Smooth muscle cell (in vitro differentiated cells): ENCODE measurements around the gene FKBP15. TPM values are rescaled to one million over a fixed set of nuclear protein-coding genes. Genes with fewer than 3 reads are reported as not detected.

ENCODE experiments used
- DNase-seq: peaks from one replicate; lab custom pipeline; 2025; ENCODE audit not compliant: unreplicated experiment; lab: John Stamatoyannopoulos, UW
- H2AFZ ChIP-seq: fragments of 200-600 bp; sonication (generic); 2 replicates; pipeline ENCODE4 v1.6.0; 2016; ENCODE audit warnings: antibody characterized with exemption, low read depth, mild to moderate bottlenecking
- H3F3A ChIP-seq: fragments of 200-600 bp; sonication (generic); 2 replicates; pipeline ENCODE4 v1.6.0; 2017; ENCODE audit warnings: antibody characterized with exemption, low read depth
- H3K27ac ChIP-seq: fragments of 200-600 bp; sonication (generic); 2 replicates; pipeline ENCODE4 v1.5.1; 2016; ENCODE audit warnings: low read depth, mild to moderate bottlenecking
- H3K27me3 ChIP-seq: fragments of 200-600 bp; sonication (generic); 2 replicates; pipeline ENCODE4 v1.6.1; 2016; ENCODE audit warnings: low read depth, mild to moderate bottlenecking
- H3K36me3 ChIP-seq: fragments of 200-600 bp; sonication (generic); 2 replicates; pipeline ENCODE4 v1.5.1; 2016; ENCODE audit warnings: low read depth
- H3K4me1 ChIP-seq: fragments of 200-600 bp; sonication (generic); 2 replicates; pipeline ENCODE4 v1.5.1; 2016; ENCODE audit warnings: low read depth
- H3K4me2 ChIP-seq: fragments of 200-600 bp; sonication (generic); 2 replicates; pipeline ENCODE4 v1.6.0; 2016; ENCODE audit warnings: mild to moderate bottlenecking
- H3K4me3 ChIP-seq: fragments of 200-600 bp; sonication (generic); 2 replicates; pipeline ENCODE4 v1.5.1; 2016; ENCODE audit warnings: mild to moderate bottlenecking
- H3K79me2 ChIP-seq: fragments of 200-600 bp; sonication (generic); 2 replicates; pipeline ENCODE4 v1.6.0; 2016; ENCODE audit warnings: low read depth, mild to moderate bottlenecking
- H3K9ac ChIP-seq: fragments of 200-600 bp; sonication (generic); 2 replicates; pipeline ENCODE4 v1.6.0; 2016; ENCODE audit warnings: low read depth
- H3K9me3 ChIP-seq: fragments of 200-600 bp; sonication (generic); replicated peaks from 2 replicates; pipeline ENCODE4 v1.5.1; 2016; ENCODE audit warnings: low read depth
- H4K20me1 ChIP-seq: fragments of 200-600 bp; sonication (generic); 2 replicates; pipeline ENCODE4 v1.6.0; 2016; ENCODE audit warnings: low read depth
- CTCF ChIP-seq: fragments of 200-600 bp; sonication (generic); IDR thresholded peaks from 2 replicates; pipeline ENCODE4 v1.5.1; 2017; ENCODE audit warnings: borderline replicate concordance, mild to moderate bottlenecking, antibody characterized with exemption; ENCODE audit not compliant: insufficient read depth, poor library complexity, severe bottlenecking
- WGBS: methylation state at CpG from one replicate; pipeline ENCODE4 v1.1.7; 2016; ENCODE audit warnings: low lambda C conversion rate; 5-methylcytosine and 5-hydroxymethylcytosine counted together
- polyA plus RNA-seq: library from polyadenylated mRNA; unstranded; fragments of >200 nt; fragmentation: Nextera tagmentation; extraction: Ambion mirVana; gene quantifications from 2 replicates; pipeline ENCODE4 v1.2.1, GENCODE V29; 2016
- total RNA-seq: library from RNA; depleted of rRNA; stranded (reverse); fragments of >200 nt; gene quantifications from 2 replicates; pipeline ENCODE4 v1.2.3, GENCODE V29; 2014

FKBP15 gene
- total and polyA plus RNA-seq, 2 experiments from 2014 or later, result 13.0 to 27.9 TPM

GRCh38 chr9:113228130-113228665, 7.1 kb upstream of the FKBP15 start:
- H3K4me1 ChIP-seq, result peaks cover 6% of the 10 kb centered on the region
- no peak overlapping the region for H3K4me2 ChIP-seq
- no peak overlapping the region for H3K4me3 ChIP-seq
- no peak for TF ChIP-seq CTCF
- H3K9me3 ChIP-seq, result no peaks in the 10 kb centered on the region
- no peak overlapping the region for H2AFZ ChIP-seq
- peaks cover 4% of the 10 kb centered on the region for H3F3A ChIP-seq
- no peaks in the 10 kb centered on the region for H3K27me3 ChIP-seq
- no peaks in the 10 kb centered on the region for H3K36me3 ChIP-seq
- no peak overlapping the region for H3K9ac ChIP-seq
- peaks cover 83% of the 10 kb centered on the region for H3K79me2 ChIP-seq
- DNase-seq, result no peak
- no peak overlapping the region for H3K27ac ChIP-seq
- 76% methylated on average over 3 of the region's 3 CpGs for WGBS
- peaks cover 100% of the 10 kb centered on the region for H4K20me1 ChIP-seq

DNA sequence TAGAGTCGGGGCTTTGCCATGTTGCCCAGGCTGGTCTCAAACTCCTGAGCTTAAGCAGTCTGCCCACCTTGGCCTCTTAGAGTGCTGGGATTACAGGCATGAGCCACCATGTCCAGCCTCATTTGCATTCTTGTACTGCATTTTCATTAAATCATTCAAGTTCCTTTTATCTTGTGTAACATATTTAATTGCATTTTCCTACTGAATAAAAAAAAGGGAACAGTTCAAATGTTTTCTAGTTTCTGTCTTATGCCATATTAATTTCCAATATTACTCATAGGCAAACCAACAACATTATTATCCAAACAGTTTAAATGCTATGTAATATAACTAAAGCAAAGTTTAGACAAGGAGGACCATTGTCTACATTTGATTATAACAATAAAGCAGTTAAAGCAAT, 6.4 kb upstream of the FKBP15 start:
- Histone ChIP-seq H4K20me1 (peaks cover 98% of the 10 kb centered on the region), H3F3A (peaks cover 7% of the 10 kb centered on the region), H3K9me3 (no peaks in the 10 kb centered on the region), H3K27ac (no peak overlapping the region), H3K36me3 (no peaks in the 10 kb centered on the region), H3K4me2 (no peak overlapping the region), H3K4me3 (no peak overlapping the region), H2AFZ (no peak overlapping the region), H3K4me1 (peaks cover 12% of the 10 kb centered on the region), H3K9ac (no peak overlapping the region), H3K79me2 (peaks cover 86% of the 10 kb centered on the region), H3K27me3 (no peaks in the 10 kb centered on the region)
- WGBS, result 52% methylated on average over 1 of the region's 1 CpG
- no peak for TF ChIP-seq CTCF
- no peak for DNase-seq

DNA sequence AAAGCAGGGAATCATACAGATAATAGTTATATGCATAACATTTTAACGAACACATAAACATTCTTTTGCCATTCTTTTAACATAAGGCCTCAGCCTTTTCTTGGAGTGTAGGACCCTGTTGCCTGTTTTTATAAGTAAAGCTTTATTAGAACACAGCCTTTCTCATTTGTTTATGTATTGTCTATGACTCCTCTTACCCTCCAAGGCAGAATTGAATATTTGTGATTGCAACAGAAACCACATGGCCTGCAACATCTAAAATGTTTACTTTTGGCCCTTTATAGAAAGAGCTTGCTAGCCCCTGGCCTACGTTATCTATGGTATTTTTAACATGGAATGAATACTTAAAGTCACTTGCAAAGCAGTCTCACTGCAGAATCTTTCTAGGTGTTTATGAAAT, 2.9 kb upstream of the FKBP15 start:
- H3K27me3 ChIP-seq, result no peaks in the 10 kb centered on the region
- peaks cover 7% of the 10 kb centered on the region for H3F3A ChIP-seq
- peak overlapping the region; percentile 92 for H3K4me2 ChIP-seq
- no peaks in the 10 kb centered on the region for H3K36me3 ChIP-seq
- peak overlapping the region; percentile 83 for H3K27ac ChIP-seq
- H3K9ac ChIP-seq, result no peak overlapping the region
- peak overlapping the region; percentile 28 for H3K4me3 ChIP-seq
- H3K4me1 ChIP-seq, result peaks cover 22% of the 10 kb centered on the region
- no peaks in the 10 kb centered on the region for H3K9me3 ChIP-seq
- DNase-seq, result no peak
- peaks cover 67% of the 10 kb centered on the region for H4K20me1 ChIP-seq
- no peak for TF ChIP-seq CTCF
- 46% methylated on average over 2 of the region's 2 CpGs for WGBS
- H3K79me2 ChIP-seq, result peaks cover 81% of the 10 kb centered on the region
- no peak overlapping the region for H2AFZ ChIP-seq

GRCh38 chr9:113222482-113222841, 1.4 kb upstream of the FKBP15 start:
- Histone ChIP-seq H3K36me3 (no peaks in the 10 kb centered on the region), H3K27ac (peak overlapping the region; percentile 83), H3K79me2 (peaks cover 85% of the 10 kb centered on the region), H3K4me3 (peak overlapping the region; percentile 82), H3F3A (peaks cover 7% of the 10 kb centered on the region), H3K4me1 (peaks cover 22% of the 10 kb centered on the region), H3K9ac (peak overlapping the region; percentile 86), H4K20me1 (peaks cover 64% of the 10 kb centered on the region), H2AFZ (no peak overlapping the region), H3K9me3 (no peaks in the 10 kb centered on the region), H3K4me2 (peak overlapping the region; percentile 92), H3K27me3 (no peaks in the 10 kb centered on the region)
- 46% methylated on average over 5 of the region's 5 CpGs for WGBS
- no peak for TF ChIP-seq CTCF
- no peak for DNase-seq
